ENCODE measurements around the gene VPS37C.

DNA sequence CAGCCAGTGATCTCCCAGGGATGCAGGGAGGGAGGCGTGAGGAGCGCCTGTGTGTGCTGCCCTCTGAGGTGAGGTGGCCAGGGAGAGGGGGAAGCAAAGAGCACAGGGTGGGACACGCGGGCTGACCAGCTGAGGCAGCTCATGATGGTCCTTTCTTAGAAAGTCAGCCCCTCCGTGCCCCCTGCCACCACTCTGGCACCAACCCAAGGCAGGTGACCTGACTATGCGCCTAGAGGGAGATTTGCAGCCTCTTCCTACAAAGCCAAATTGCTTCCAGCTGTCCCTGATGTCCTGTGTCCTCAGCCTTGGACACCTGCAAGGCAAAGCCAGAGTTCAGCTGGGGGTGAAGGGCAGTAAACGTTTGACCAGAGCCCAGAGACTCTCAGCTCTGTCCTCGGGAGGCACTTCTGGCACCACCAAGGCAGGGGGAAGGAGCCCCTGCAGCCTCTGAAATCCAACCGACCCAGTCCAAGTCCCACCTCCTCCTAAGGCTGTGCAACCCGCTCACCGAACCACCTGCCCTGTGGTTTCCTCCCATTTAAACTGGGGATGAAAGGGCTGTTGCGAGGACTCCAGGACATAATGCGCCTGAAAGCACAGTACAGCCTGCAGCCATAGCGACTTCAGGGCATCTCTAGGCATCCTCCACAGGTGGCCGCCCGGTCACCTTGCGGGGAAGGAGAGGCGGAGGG lies 32.1 kb downstream of the VPS37C start:
- TF ChIP-seq, protein P1, sequence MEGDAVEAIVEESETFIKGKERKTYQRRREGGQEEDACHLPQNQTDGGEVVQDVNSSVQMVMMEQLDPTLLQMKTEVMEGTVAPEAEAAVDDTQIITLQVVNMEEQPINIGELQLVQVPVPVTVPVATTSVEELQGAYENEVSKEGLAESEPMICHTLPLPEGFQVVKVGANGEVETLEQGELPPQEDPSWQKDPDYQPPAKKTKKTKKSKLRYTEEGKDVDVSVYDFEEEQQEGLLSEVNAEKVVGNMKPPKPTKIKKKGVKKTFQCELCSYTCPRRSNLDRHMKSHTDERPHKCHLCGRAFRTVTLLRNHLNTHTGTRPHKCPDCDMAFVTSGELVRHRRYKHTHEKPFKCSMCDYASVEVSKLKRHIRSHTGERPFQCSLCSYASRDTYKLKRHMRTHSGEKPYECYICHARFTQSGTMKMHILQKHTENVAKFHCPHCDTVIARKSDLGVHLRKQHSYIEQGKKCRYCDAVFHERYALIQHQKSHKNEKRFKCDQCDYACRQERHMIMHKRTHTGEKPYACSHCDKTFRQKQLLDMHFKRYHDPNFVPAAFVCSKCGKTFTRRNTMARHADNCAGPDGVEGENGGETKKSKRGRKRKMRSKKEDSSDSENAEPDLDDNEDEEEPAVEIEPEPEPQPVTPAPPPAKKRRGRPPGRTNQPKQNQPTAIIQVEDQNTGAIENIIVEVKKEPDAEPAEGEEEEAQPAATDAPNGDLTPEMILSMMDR (IDR thresholded peaks at IDR 0.05) = no peak
- TF ChIP-seq POLR2A (IDR thresholded peaks at IDR 0.05) = no peak

Data from esophagus squamous epithelium (tissue), 4 donors.